Measurements from ENCODE around the gene CD151. TPM values are rescaled to one million over a fixed set of nuclear protein-coding genes. Genes with fewer than 3 reads are reported as not detected.
A peak's percentile ranks its signal among the peaks of the same experiment; 100 is the strongest.

The CD151 gene
- total RNA-seq, 1 experiment from 2014 or later: 127 TPM

DNA sequence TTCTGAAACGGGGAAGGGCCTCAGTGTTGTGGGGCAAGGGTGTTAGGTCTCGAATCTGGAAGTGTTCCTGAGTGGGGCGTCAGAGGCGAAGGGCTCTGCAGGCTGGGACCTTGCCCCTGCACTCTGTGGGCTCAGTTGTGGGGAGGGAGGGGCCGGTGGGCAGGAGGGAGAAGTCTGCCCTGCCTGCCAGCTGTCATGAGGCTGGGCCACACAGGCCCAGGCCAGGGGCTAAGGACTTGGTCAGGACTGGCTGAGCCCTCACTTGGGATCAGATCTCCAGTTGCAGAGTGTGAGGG lies 4.9 kb upstream of the CD151 start, which contains the start of gene CRACR2B:
Gene CRACR2B (plus strand): TSS at position 23 of the 296 bp plus-strand sequence. CDS start 689 bp downstream, outside the sequence.
- peaks cover 4% of the 10 kb centered on the region for H3K36me3 ChIP-seq (ENCODE audit: insufficient read depth, low read length, poor library complexity, severe bottlenecking)
- ChIA-PET POLR2A (ENCODE audit: low non-redundant PET) (no interaction called here), CTCF (no interaction called here)
- no TSS peak for BruUV-seq (replicated peaks)
- peak within 1 kb of the TSS; percentile 35 for H3K4me3 ChIP-seq (ENCODE audit: low read depth, low read length, poor library complexity, severe bottlenecking)
- no peaks in the 10 kb centered on the region for H3K9me3 ChIP-seq (ENCODE audit: low read depth, low read length, poor library complexity, severe bottlenecking)
- no peak for DNase-seq (ENCODE audit: low spot score)
- H3K4me1 ChIP-seq (ENCODE audit: insufficient read depth, low read length, poor library complexity, severe bottlenecking): peaks cover 25% of the 10 kb centered on the region
- intact Hi-C loops (cut with micrococcal nuclease; ENCODE audit: unreplicated experiment): no loop called here
- TF ChIP-seq EZH2 (IDR thresholded peaks at IDR 0.05; ENCODE audit: borderline replicate concordance, low read depth, low read length, poor library complexity, severe bottlenecking) (no peak), CTCF (conservative IDR thresholded peaks at IDR 0.05; ENCODE audit: low read depth, low read length) (no peak)
- no peaks in the 10 kb centered on the region for H3K27me3 ChIP-seq (replicated peaks; ENCODE audit: insufficient read depth, low read depth, low read length, poor library complexity)
- H3K27ac ChIP-seq (ENCODE audit: low read depth, low read length, poor library complexity, severe bottlenecking): no peak within 1 kb of the TSS

GRCh38 chr11:828506-829175 lies 4.1 kb upstream of the CD151 start:
- DNase-seq (ENCODE audit: low spot score): no peak
- peaks cover 4% of the 10 kb centered on the region for H3K36me3 ChIP-seq (ENCODE audit: insufficient read depth, low read length, poor library complexity, severe bottlenecking)
- no peak overlapping the region for H3K4me3 ChIP-seq (ENCODE audit: low read depth, low read length, poor library complexity, severe bottlenecking)
- peaks cover 25% of the 10 kb centered on the region for H3K4me1 ChIP-seq (ENCODE audit: insufficient read depth, low read length, poor library complexity, severe bottlenecking)
- H3K27me3 ChIP-seq (replicated peaks; ENCODE audit: insufficient read depth, low read depth, low read length, poor library complexity): no peaks in the 10 kb centered on the region
- H3K9me3 ChIP-seq (ENCODE audit: low read depth, low read length, poor library complexity, severe bottlenecking): no peaks in the 10 kb centered on the region
- ChIA-PET POLR2A (ENCODE audit: low non-redundant PET) (interaction anchor here (0.5 kb wide), 1 partner anchor 10 kb away, joined by 3 read pairs; no protein-coding TSS in a partner anchor), CTCF (no interaction called here)
- TF ChIP-seq CTCF (conservative IDR thresholded peaks at IDR 0.05; ENCODE audit: low read depth, low read length): no peak
- TF ChIP-seq EZH2 (IDR thresholded peaks at IDR 0.05; ENCODE audit: borderline replicate concordance, low read depth, low read length, poor library complexity, severe bottlenecking): no peak
- intact Hi-C loops (cut with micrococcal nuclease; ENCODE audit: unreplicated experiment): no loop called here
- BruUV-seq (replicated peaks): no TSS peak
- no peak overlapping the region for H3K27ac ChIP-seq (ENCODE audit: low read depth, low read length, poor library complexity, severe bottlenecking)

- ChIA-PET POLR2A (ENCODE audit: low non-redundant PET) (no interaction called here), CTCF (no interaction called here)
- Histone ChIP-seq H3K4me1 (ENCODE audit: insufficient read depth, low read length, poor library complexity, severe bottlenecking) (peaks cover 25% of the 10 kb centered on the region), H3K27me3 (replicated peaks; ENCODE audit: insufficient read depth, low read depth, low read length, poor library complexity) (no peaks in the 10 kb centered on the region), H3K36me3 (ENCODE audit: insufficient read depth, low read length, poor library complexity, severe bottlenecking) (peaks cover 4% of the 10 kb centered on the region), H3K9me3 (ENCODE audit: low read depth, low read length, poor library complexity, severe bottlenecking) (no peaks in the 10 kb centered on the region), H3K4me3 (ENCODE audit: low read depth, low read length, poor library complexity, severe bottlenecking) (peak overlapping the region; percentile 49), H3K27ac (ENCODE audit: low read depth, low read length, poor library complexity, severe bottlenecking) (no peak overlapping the region)
- intact Hi-C loops (cut with micrococcal nuclease; ENCODE audit: unreplicated experiment): no loop called here
- no peak for DNase-seq (ENCODE audit: low spot score)
- TF ChIP-seq CTCF (conservative IDR thresholded peaks at IDR 0.05; ENCODE audit: low read depth, low read length): no peak
- no peak for TF ChIP-seq EZH2 (IDR thresholded peaks at IDR 0.05; ENCODE audit: borderline replicate concordance, low read depth, low read length, poor library complexity, severe bottlenecking)
- BruUV-seq (replicated peaks): no TSS peak
Observed at GRCh38 chr11:829176-829846, 3.4 kb upstream of the CD151 start.
